H9 (cell line): ENCODE results near the gene TMPRSS3. TPM values are rescaled to one million over a fixed set of nuclear protein-coding genes. Genes with fewer than 3 reads are reported as not detected.

Source experiments
- DNase-seq: peaks from one replicate; pipeline ENCODE4 v3.0.0-alpha.2; 2017
- H2AFZ ChIP-seq: one replicate; pipeline ENCODE4 v1.6.1; 2013; ENCODE audit warnings: mild to moderate bottlenecking, low read length, control low read depth, moderate library complexity
- H2AK5ac ChIP-seq: 2 replicates; pipeline ENCODE4 v1.6.1; 2013; ENCODE audit warnings: low read length, control low read depth, mixed read lengths; ENCODE audit not compliant: insufficient read length
- H2BK120ac ChIP-seq: one replicate; pipeline ENCODE4 v1.6.1; 2013; ENCODE audit warnings: low read depth, mild to moderate bottlenecking, low read length, control low read depth, inconsistent platforms; ENCODE audit not compliant: poor library complexity, severe bottlenecking
- H2BK12ac ChIP-seq: 2 replicates; pipeline ENCODE4 v1.6.1; 2013; ENCODE audit warnings: low read length, control low read depth, mixed read lengths, low read depth; ENCODE audit not compliant: insufficient read length
- H2BK15ac ChIP-seq: 2 replicates; pipeline ENCODE4 v1.6.1; 2013; ENCODE audit warnings: low read depth, low read length, control low read depth
- H2BK20ac ChIP-seq: one replicate; pipeline ENCODE4 v1.6.1; 2013; ENCODE audit warnings: low read depth, mild to moderate bottlenecking, low read length, control low read depth, inconsistent platforms; ENCODE audit not compliant: poor library complexity, severe bottlenecking
- H2BK5ac ChIP-seq: 2 replicates; pipeline ENCODE4 v1.6.1; 2013; ENCODE audit warnings: low read length, control low read depth, mixed read lengths; ENCODE audit not compliant: insufficient read length
- H3K14ac ChIP-seq: 2 replicates; pipeline ENCODE4 v1.6.1; 2013; ENCODE audit warnings: low read length, control low read depth; ENCODE audit not compliant: insufficient read depth
- H3K18ac ChIP-seq: 2 replicates; pipeline ENCODE4 v1.6.1; 2013; ENCODE audit warnings: low read depth, mild to moderate bottlenecking, mixed read lengths, low read length, control low read depth; ENCODE audit not compliant: insufficient read length
- H3K23ac ChIP-seq: 2 replicates; pipeline ENCODE4 v1.6.1; 2013; ENCODE audit warnings: low read length, control low read depth, mixed read lengths, low read depth; ENCODE audit not compliant: insufficient read length
- H3K23me2 ChIP-seq: 2 replicates; pipeline ENCODE4 v1.6.1; 2013; ENCODE audit warnings: low read depth, mild to moderate bottlenecking, mixed read lengths, low read length, control low read depth; ENCODE audit not compliant: insufficient read length, poor library complexity, severe bottlenecking
- H3K27ac ChIP-seq: 2 replicates; pipeline ENCODE4 v1.5.1; 2013; ENCODE audit warnings: low read length, control low read depth, mixed read lengths, low read depth; ENCODE audit not compliant: insufficient read length
- H3K27me3 ChIP-seq: 2 replicates; pipeline ENCODE4 v1.6.1; 2013; ENCODE audit warnings: low read length, control low read depth, inconsistent platforms; ENCODE audit not compliant: insufficient read depth
- H3K4ac ChIP-seq: 2 replicates; pipeline ENCODE4 v1.6.1; 2013; ENCODE audit warnings: low read depth, mild to moderate bottlenecking, control low read depth, inconsistent platforms, low read length, moderate library complexity
- H3K4me1 ChIP-seq: 2 replicates; pipeline ENCODE4 v1.6.1; 2013; ENCODE audit warnings: low read length, control low read depth, inconsistent platforms; ENCODE audit not compliant: insufficient read depth
- H3K4me2 ChIP-seq: 2 replicates; pipeline ENCODE4 v1.6.1; 2013; ENCODE audit warnings: low read length, control low read depth, mixed read lengths; ENCODE audit not compliant: insufficient read length, insufficient read depth
- H3K56ac ChIP-seq: 2 replicates; pipeline ENCODE4 v1.6.1; 2013; ENCODE audit warnings: low read depth, mild to moderate bottlenecking, mixed read lengths, low read length, control low read depth; ENCODE audit not compliant: insufficient read length
- H3K79me1 ChIP-seq: 2 replicates; pipeline ENCODE4 v1.6.1; 2013; ENCODE audit warnings: low read depth, mild to moderate bottlenecking, moderate library complexity, low read length, control low read depth, inconsistent platforms; ENCODE audit not compliant: insufficient read depth, poor library complexity, severe bottlenecking
- H3K79me2 ChIP-seq: 2 replicates; pipeline ENCODE4 v1.6.1; 2013; ENCODE audit warnings: low read length, control low read depth, inconsistent platforms; ENCODE audit not compliant: insufficient read depth
- H3K9ac ChIP-seq: 2 replicates; pipeline ENCODE4 v1.6.1; 2013; ENCODE audit warnings: low read length, control low read depth, mixed read lengths; ENCODE audit not compliant: insufficient read length; ENCODE audit errors: extremely low read depth
- H3K9me3 ChIP-seq: one replicate; pipeline ENCODE4 v1.6.1; 2013; ENCODE audit warnings: low read depth, low read length, inconsistent platforms; ENCODE audit not compliant: control insufficient read depth
- H3T11ph ChIP-seq: one replicate; pipeline ENCODE4 v1.6.1; 2013; ENCODE audit warnings: mild to moderate bottlenecking, low read length, control low read depth, inconsistent platforms
- H4K20me1 ChIP-seq: one replicate; pipeline ENCODE4 v1.6.1; 2013; ENCODE audit not compliant: control insufficient read depth, insufficient read length, insufficient read depth
- H4K5ac ChIP-seq: 2 replicates; pipeline ENCODE4 v1.6.1; 2013; ENCODE audit warnings: low read depth, mild to moderate bottlenecking, mixed read lengths, low read length, control low read depth; ENCODE audit not compliant: insufficient read length
- H4K8ac ChIP-seq: replicated peaks from 2 replicates; pipeline ENCODE4 v1.6.1; 2013; ENCODE audit warnings: low read length, control low read depth, mixed read lengths, low read depth; ENCODE audit not compliant: insufficient read length
- H4K91ac ChIP-seq: 2 replicates; pipeline ENCODE4 v1.6.1; 2013; ENCODE audit warnings: low read depth, mild to moderate bottlenecking, moderate library complexity, mixed read lengths, low read length, control low read depth; ENCODE audit not compliant: insufficient read length
- H3K27ac Mint-ChIP-seq, 3 experiments: 2 replicates in 2 of 3; 3 replicates in 1 of 3; pipeline ENCODE4 v1.8.0; 2020 to 2021; ENCODE audit warnings: mixed read lengths in 3 of 3, mild to moderate bottlenecking in 1 of 3, moderate library complexity in 1 of 3
- H3K27me3 Mint-ChIP-seq: 2 replicates; pipeline ENCODE4 v1.8.0; 2021; ENCODE audit warnings: low read depth, mild to moderate bottlenecking, moderate library complexity, mixed read lengths
- H3K36me3 Mint-ChIP-seq, 3 experiments: 2 replicates in 2 of 3; 3 replicates in 1 of 3; pipeline ENCODE4 v1.8.0; 2020 to 2021; ENCODE audit warnings: low read depth in 3 of 3, mixed read lengths in 3 of 3; ENCODE audit not compliant: insufficient read depth in 1 of 3
- H3K4me1 Mint-ChIP-seq, 2 experiments: 2 replicates each; pipeline ENCODE4 v1.8.0; 2020; ENCODE audit warnings: mixed read lengths in 2 of 2
- H3K4me3 Mint-ChIP-seq, 2 experiments: 2 replicates in 1 of 2; 3 replicates in 1 of 2; pipeline ENCODE4 v1.8.0; 2020 to 2021; ENCODE audit warnings: mild to moderate bottlenecking in 2 of 2, mixed read lengths in 2 of 2, moderate library complexity in 1 of 2
- H3K9me3 Mint-ChIP-seq, 2 experiments: 2 replicates in 1 of 2; 3 replicates in 1 of 2; pipeline ENCODE4 v1.8.0; 2020; ENCODE audit warnings: mild to moderate bottlenecking in 2 of 2, mixed read lengths in 2 of 2, moderate library complexity in 1 of 2
- WGBS: extraction: QIAGEN DNeasy Blood & Tissue Kit; methylation state at CpG from one replicate; pipeline ENCODE4 v1.1.7; 2013; ENCODE audit warnings: missing lambda C conversion rate, low lambda C conversion rate, mixed read lengths; ENCODE audit not compliant: insufficient read length; ENCODE audit errors: extremely low coverage; 5-methylcytosine and 5-hydroxymethylcytosine counted together
- total RNA-seq: library from RNA; stranded (reverse); gene quantifications from 2 replicates; pipeline ENCODE4 v1.2.1, GENCODE V29; 2021
- TF ChIP-seq, protein P1 (sequence below): fragments of 200-600 bp; sonication (generic); conservative IDR thresholded peaks from 3 replicates; pipeline ENCODE4 v1.8.0; 2021; ENCODE audit warnings: antibody characterized with exemption, mild to moderate bottlenecking

Gene TMPRSS3
- total RNA-seq, 1 experiment from 2014 or later, result 0.31 TPM

GRCh38 chr21:42350318-42350910 is 45.4 kb downstream of the TMPRSS3 start:
- Histone ChIP-seq H3K79me1 (no peaks in the 10 kb centered on the region), H2AK5ac (no peak overlapping the region), H4K91ac (no peak overlapping the region), H3K18ac (no peak overlapping the region), H2BK20ac (no peak overlapping the region), H3K27ac (no peak overlapping the region), H3K23ac (no peak overlapping the region), H3K14ac (no peak overlapping the region), H2BK5ac (no peak overlapping the region), H3K4me1 (no peaks in the 10 kb centered on the region), H4K8ac (no peak overlapping the region), H2BK12ac (no peak overlapping the region), H4K5ac (no peak overlapping the region), H3K27me3 (no peaks in the 10 kb centered on the region), H3K9me3 (no peaks in the 10 kb centered on the region), H3K4ac (no peak overlapping the region), H2BK120ac (no peak overlapping the region), H2AFZ (no peak overlapping the region), H3K56ac (no peak overlapping the region), H3K9ac (no peak overlapping the region), H3K79me2 (no peaks in the 10 kb centered on the region), H3K4me2 (no peak overlapping the region), H2BK15ac (no peak overlapping the region), H3K23me2 (no peaks in the 10 kb centered on the region), H3T11ph (no peak overlapping the region), H4K20me1 (no peaks in the 10 kb centered on the region)
- TF ChIP-seq, protein P1, sequence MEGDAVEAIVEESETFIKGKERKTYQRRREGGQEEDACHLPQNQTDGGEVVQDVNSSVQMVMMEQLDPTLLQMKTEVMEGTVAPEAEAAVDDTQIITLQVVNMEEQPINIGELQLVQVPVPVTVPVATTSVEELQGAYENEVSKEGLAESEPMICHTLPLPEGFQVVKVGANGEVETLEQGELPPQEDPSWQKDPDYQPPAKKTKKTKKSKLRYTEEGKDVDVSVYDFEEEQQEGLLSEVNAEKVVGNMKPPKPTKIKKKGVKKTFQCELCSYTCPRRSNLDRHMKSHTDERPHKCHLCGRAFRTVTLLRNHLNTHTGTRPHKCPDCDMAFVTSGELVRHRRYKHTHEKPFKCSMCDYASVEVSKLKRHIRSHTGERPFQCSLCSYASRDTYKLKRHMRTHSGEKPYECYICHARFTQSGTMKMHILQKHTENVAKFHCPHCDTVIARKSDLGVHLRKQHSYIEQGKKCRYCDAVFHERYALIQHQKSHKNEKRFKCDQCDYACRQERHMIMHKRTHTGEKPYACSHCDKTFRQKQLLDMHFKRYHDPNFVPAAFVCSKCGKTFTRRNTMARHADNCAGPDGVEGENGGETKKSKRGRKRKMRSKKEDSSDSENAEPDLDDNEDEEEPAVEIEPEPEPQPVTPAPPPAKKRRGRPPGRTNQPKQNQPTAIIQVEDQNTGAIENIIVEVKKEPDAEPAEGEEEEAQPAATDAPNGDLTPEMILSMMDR, result no peak
- WGBS, result no CpG with 5 or more reads among the region's 11 CpGs
- H3K4me1 Mint-ChIP-seq, result peaks cover 5 to 6% of the 10 kb centered on the region in 2 experiments; a peak in 2 of 4 replicates
- no peaks in the 10 kb centered on the region; a peak in 4 of 5 replicates for H3K9me3 Mint-ChIP-seq
- peaks cover 6% of the 10 kb centered on the region for H3K27me3 Mint-ChIP-seq
- no peaks in the 10 kb centered on the region; a peak in 1 of 7 replicates for H3K36me3 Mint-ChIP-seq
- no peak overlapping the region for H3K27ac Mint-ChIP-seq
- no peak overlapping the region for H3K4me3 Mint-ChIP-seq
- no peak for DNase-seq
